B cell (primary cell): ENCODE measurements around the gene HDAC9. TPM values are rescaled to one million over a fixed set of nuclear protein-coding genes. Genes with fewer than 3 reads are reported as not detected.

Experiments used
- ATAC-seq: fragments of 200-7000 bp; cut with Tn5 transposase; one replicate; pipeline ENCODE4 v1.10.0; 2021; ENCODE audit warnings: low read depth, mild to moderate bottlenecking, moderate number of reproducible peaks, moderate library complexity
- CTCF ChIA-PET: fragments of 350-600 bp; sonication (Branson Sonifier 250); formaldehyde crosslinking; loops from one replicate; lab custom pipeline; 2021; ENCODE audit warnings: antibody characterized with exemption, inconsistent platforms; lab: Charles Lee
- POLR2A ChIA-PET: fragments of 350-600 bp; sonication (Branson Sonifier 250); formaldehyde crosslinking; loops from one replicate; lab custom pipeline; 2021; ENCODE audit warnings: antibody characterized with exemption; lab: Charles Lee
- DNase-seq: peaks from one replicate; pipeline ENCODE4 v3.0.0; 2013
- H2AFZ ChIP-seq: 2 replicates; pipeline ENCODE4 v1.6.1; 2012; ENCODE audit warnings: mild to moderate bottlenecking, low read depth, low read length; ENCODE audit not compliant: insufficient read depth, poor library complexity, severe bottlenecking
- H3K27ac ChIP-seq, 2 donors: 1 replicate in 1 of 2; 2 replicates in 1 of 2; pipeline ENCODE4 v1.5.1; 2012 to 2013; ENCODE audit warnings: low read length in 2 of 2, mild to moderate bottlenecking in 2 of 2, moderate library complexity in 1 of 2
- H3K27me3 ChIP-seq, 4 experiments: fragments of 200-600 bp in 1 of 4; sonication (generic) in 1 of 4; replicated peaks in 1 of 4; 1 replicate in 2 of 4; 2 replicates in 2 of 4; pipeline versions ENCODE4 v1.6.1 to v1.7.0; 2013 to 2016; ENCODE audit warnings: low read length in 3 of 4, mild to moderate bottlenecking in 2 of 4, mixed read lengths in 1 of 4, moderate library complexity in 1 of 4; ENCODE audit not compliant: insufficient read depth in 4 of 4, control insufficient read depth in 3 of 4; ENCODE audit errors: control extremely low read depth in 1 of 4
- H3K36me3 ChIP-seq, 2 experiments: replicated peaks in 1 of 2; 1 replicate in 1 of 2; 2 replicates in 1 of 2; pipeline versions ENCODE4 v1.6.1 to v1.7.1; 2013; ENCODE audit warnings: low read length in 1 of 2; ENCODE audit not compliant: insufficient read depth in 2 of 2, control insufficient read depth in 1 of 2; ENCODE audit errors: control extremely low read depth in 1 of 2, extremely low read depth in 1 of 2
- H3K4me1 ChIP-seq, 2 donors: fragments of 200-600 bp in 1 of 2; sonication (generic) in 1 of 2; 1 replicate in 1 of 2; 2 replicates in 1 of 2; pipeline versions ENCODE4 v1.5.1 to v1.6.1; 2013 to 2017; ENCODE audit warnings: low read length in 2 of 2; ENCODE audit not compliant: control insufficient read depth in 2 of 2, insufficient read depth in 2 of 2
- H3K4me2 ChIP-seq: replicated peaks from 2 replicates; pipeline ENCODE3; 2012; ENCODE audit warnings: mild to moderate bottlenecking, low read depth, low read length; ENCODE audit not compliant: poor library complexity, severe bottlenecking
- H3K4me3 ChIP-seq, 5 experiments: fragments of 200-600 bp in 1 of 5; sonication (generic) in 1 of 5; 1 replicate in 3 of 5; 2 replicates in 2 of 5; pipeline versions ENCODE4 v1.5.1 to v1.7.0; 2011 to 2016; ENCODE audit warnings: low read length in 4 of 5, mild to moderate bottlenecking in 4 of 5, low read depth in 2 of 5, control low read depth in 1 of 5, moderate library complexity in 1 of 5; ENCODE audit not compliant: insufficient read depth in 1 of 5; ENCODE audit errors: control extremely low read depth in 1 of 5, extremely low read depth in 1 of 5
- H3K79me2 ChIP-seq: fragments of 200-600 bp; sonication (generic); one replicate; pipeline ENCODE4 v1.6.0; 2016; ENCODE audit warnings: low read length; ENCODE audit not compliant: control insufficient read depth, insufficient read depth
- H3K9ac ChIP-seq: fragments of 200-600 bp; sonication (generic); 2 replicates; pipeline ENCODE4 v1.6.1; 2017; ENCODE audit warnings: mild to moderate bottlenecking, low read length, moderate library complexity
- H3K9me3 ChIP-seq, 3 donors: one replicate each; pipeline versions ENCODE4 v1.6.1 to v1.7.1; 2013; ENCODE audit warnings: low read length in 2 of 3; ENCODE audit not compliant: control insufficient read depth in 2 of 3, insufficient read depth in 1 of 3; ENCODE audit errors: control extremely low read depth in 1 of 3
- H4K20me1 ChIP-seq: 2 replicates; pipeline ENCODE4 v1.6.0; 2012; ENCODE audit warnings: mild to moderate bottlenecking, low read length; ENCODE audit not compliant: insufficient read depth, control insufficient read depth, poor library complexity, severe bottlenecking
- H3K27ac Mint-ChIP-seq: one replicate; pipeline ENCODE4 v1.8.0; 2021; ENCODE audit warnings: mixed read lengths
- H3K27me3 Mint-ChIP-seq: one replicate; pipeline ENCODE4 v1.8.0; 2021; ENCODE audit warnings: mixed read lengths
- H3K4me1 Mint-ChIP-seq: one replicate; pipeline ENCODE4 v1.8.0; 2021; ENCODE audit warnings: mixed read lengths
- H3K4me3 Mint-ChIP-seq: one replicate; pipeline ENCODE4 v1.8.0; 2021; ENCODE audit warnings: mixed read lengths
- H3K9me3 Mint-ChIP-seq: one replicate; pipeline ENCODE4 v1.8.0; 2022; ENCODE audit warnings: mixed read lengths; ENCODE audit not compliant: insufficient read depth
- CTCF ChIP-seq: fragments of 200-600 bp; IDR thresholded peaks from one replicate; pipeline ENCODE4 v1.8.0; 2022; ENCODE audit warnings: antibody characterized with exemption, mild to moderate bottlenecking
- EZH2 ChIP-seq: IDR thresholded peaks from 2 replicates; pipeline ENCODE4 v1.6.1; 2012; ENCODE audit warnings: borderline replicate concordance, low read depth, mild to moderate bottlenecking, moderate library complexity, low read length; ENCODE audit not compliant: insufficient read depth, poor library complexity, severe bottlenecking
- WGBS: methylation state at CpG from one replicate; pipeline ENCODE4 v1.1.5; 2013; ENCODE audit warnings: missing lambda C conversion rate; ENCODE audit not compliant: insufficient coverage; 5-methylcytosine and 5-hydroxymethylcytosine counted together
- intact Hi-C: fragments of 100-400 bp; cut with micrococcal nuclease; formaldehyde crosslinking; loops from one replicate; pipeline ENCODE4 v1.10.0; 2022
- polyA plus RNA-seq: library from polyadenylated mRNA; depleted of rRNA; stranded (reverse); fragments of >200 nt; gene quantifications from 2 replicates; pipeline ENCODE4 v1.2.3, GENCODE V29; 2012
- total RNA-seq, 2 donors: library from RNA; stranded (reverse); fragments of 120-200 nt in 1 of 2; gene quantifications; 1 replicate in 1 of 2; 2 replicates in 1 of 2; pipeline versions ENCODE4 v1.2.3 to v1.2.4, GENCODE V29; 2013 to 2022

The HDAC9 gene
- total and polyA plus RNA-seq, 2 donors (not counting 1 experiment from before 2014, with no cell fraction given) = 49.1 to 64.8 TPM

GRCh38 chr7:18845700-18846099, 350.2 kb downstream of the HDAC9 start:
- Mint-ChIP-seq H3K27ac (no peak overlapping the region), H3K27me3 (no peaks in the 10 kb centered on the region), H3K4me3 (no peak overlapping the region), H3K9me3 (no peaks in the 10 kb centered on the region), H3K4me1 (peaks cover 3% of the 10 kb centered on the region)
- Histone ChIP-seq H4K20me1 (no peaks in the 10 kb centered on the region), H3K79me2 (no peaks in the 10 kb centered on the region), H3K4me1 (no peaks in the 10 kb centered on the region), H2AFZ (no peak overlapping the region), H3K27me3 (no peaks in the 10 kb centered on the region), H3K27ac (no peak overlapping the region), H3K4me2 (no peak overlapping the region), H3K9me3 (no peaks in the 10 kb centered on the region), H3K4me3 (no peak overlapping the region), H3K36me3 (no peaks in the 10 kb centered on the region), H3K9ac (no peak overlapping the region)
- CTCF ChIA-PET = no interaction called here
- POLR2A ChIA-PET = no interaction called here
- DNase-seq = no peak
- no peak for ATAC-seq
- 100% methylated on average over 2 of the region's 6 CpGs for WGBS
- intact Hi-C loops = no loop called here
- TF ChIP-seq CTCF = no peak
- TF ChIP-seq EZH2 = no peak

GRCh38 chr7:18846765-18847215, 351.2 kb downstream of the HDAC9 start:
- no peak for ATAC-seq
- no peak overlapping the region for H3K27ac Mint-ChIP-seq
- no peak overlapping the region for H3K4me2 ChIP-seq
- no peaks in the 10 kb centered on the region for H3K27me3 ChIP-seq
- no peaks in the 10 kb centered on the region for H4K20me1 ChIP-seq
- H3K4me3 ChIP-seq = no peak overlapping the region
- no peaks in the 10 kb centered on the region for H3K36me3 ChIP-seq
- no peaks in the 10 kb centered on the region for H3K27me3 Mint-ChIP-seq
- CTCF ChIA-PET = no interaction called here
- TF ChIP-seq CTCF = no peak
- TF ChIP-seq EZH2 = no peak
- peaks cover 3% of the 10 kb centered on the region for H3K4me1 Mint-ChIP-seq
- H3K27ac ChIP-seq = no peak overlapping the region
- no peak overlapping the region for H3K9ac ChIP-seq
- no peak overlapping the region for H3K4me3 Mint-ChIP-seq
- no peaks in the 10 kb centered on the region for H3K79me2 ChIP-seq
- H3K9me3 Mint-ChIP-seq = no peaks in the 10 kb centered on the region
- no peak for DNase-seq
- POLR2A ChIA-PET = no interaction called here
- no peaks in the 10 kb centered on the region for H3K4me1 ChIP-seq
- H2AFZ ChIP-seq = no peak overlapping the region
- intact Hi-C loops = no loop called here
- H3K9me3 ChIP-seq = no peaks in the 10 kb centered on the region
- WGBS = 92% methylated on average over 2 of the region's 4 CpGs
